Hematopoietic multipotent progenitor cell treated with erythropoietin and hydrocortisone succinate and interleukin-3 and kit ligand, for 8 days (in vitro differentiated cells): ENCODE data around the gene TNS3.
"Not testable (repeated sequence)": the region's sequence is repeated elsewhere in the genome, so short reads cannot be mapped to it uniquely, and the experiment has no call there.

ENCODE experiments used
- DNase-seq: peaks from one replicate; pipeline ENCODE4 v3.0.0-alpha.2; 2015

TNS3 gene

DNA sequence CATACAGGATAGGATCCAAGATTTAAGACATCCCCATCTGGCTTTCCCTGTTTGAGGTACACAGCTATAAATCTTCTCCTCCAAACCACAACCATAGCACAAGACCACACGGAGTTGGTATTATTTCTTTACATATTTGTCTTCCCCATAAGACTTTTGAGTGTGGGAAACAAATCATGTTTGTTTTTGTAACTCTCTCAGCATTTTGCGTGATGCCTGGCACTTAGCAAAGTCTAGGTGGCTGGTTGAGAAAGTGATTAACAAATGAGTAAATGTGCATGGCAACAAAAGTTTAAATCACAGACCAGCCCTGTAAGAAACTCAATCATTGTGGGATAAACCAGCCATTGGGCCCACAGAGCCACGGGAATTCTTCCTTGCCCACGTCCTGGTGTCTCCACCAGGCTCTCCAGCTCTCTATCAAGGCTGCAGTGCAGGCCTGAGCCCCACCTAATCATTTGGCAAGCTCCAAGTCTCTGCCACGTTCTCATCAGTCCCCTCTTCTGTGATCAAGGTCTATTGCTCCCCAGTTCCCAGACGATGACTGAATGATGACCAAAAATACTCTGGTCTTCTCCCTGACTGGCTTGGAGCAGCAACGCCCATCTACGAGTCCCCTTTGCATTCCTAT, 317.8 kb downstream of the TNS3 start:
- DNase-seq: no peak

DNA sequence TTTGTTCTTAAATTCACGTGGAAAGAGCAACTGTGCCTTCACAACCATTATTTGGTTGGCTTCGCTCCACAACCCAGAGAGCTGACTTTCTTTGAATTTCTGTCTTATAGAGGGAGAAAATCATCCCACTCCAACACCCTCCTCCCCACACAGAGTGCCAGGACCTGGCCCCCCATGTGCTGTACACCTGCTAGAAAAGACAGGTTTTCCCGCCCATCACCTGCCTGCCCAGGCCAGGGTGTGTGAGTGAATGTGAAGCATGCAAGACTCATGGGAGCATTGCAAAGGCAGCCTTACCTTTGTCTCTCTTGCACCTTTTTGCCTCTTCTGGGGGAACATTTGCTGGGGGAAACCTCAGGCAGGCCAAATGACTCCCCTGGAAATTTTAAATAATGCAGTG, 319.0 kb downstream of the TNS3 start:
- no peak for DNase-seq

DNA sequence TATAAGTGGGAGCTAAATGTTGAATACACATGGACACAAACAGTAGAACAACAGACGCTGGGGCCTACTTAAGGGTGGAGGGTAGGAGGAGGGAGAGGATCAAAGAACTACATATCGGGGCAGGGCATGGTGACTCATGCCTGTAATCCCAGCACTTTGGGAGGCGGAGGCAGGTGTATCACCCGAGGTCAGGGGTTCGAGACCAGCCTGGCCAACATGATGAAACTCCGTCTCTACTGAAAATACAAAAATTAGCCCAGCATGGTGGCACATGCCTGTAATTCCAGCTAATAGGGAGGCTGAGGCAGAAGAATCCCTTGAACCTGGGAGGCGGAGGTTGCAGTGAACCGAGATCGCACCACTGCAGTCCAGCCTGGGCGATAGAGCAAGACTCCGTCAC, 319.8 kb downstream of the TNS3 start:
- DNase-seq: not testable (repeated sequence)

DNA sequence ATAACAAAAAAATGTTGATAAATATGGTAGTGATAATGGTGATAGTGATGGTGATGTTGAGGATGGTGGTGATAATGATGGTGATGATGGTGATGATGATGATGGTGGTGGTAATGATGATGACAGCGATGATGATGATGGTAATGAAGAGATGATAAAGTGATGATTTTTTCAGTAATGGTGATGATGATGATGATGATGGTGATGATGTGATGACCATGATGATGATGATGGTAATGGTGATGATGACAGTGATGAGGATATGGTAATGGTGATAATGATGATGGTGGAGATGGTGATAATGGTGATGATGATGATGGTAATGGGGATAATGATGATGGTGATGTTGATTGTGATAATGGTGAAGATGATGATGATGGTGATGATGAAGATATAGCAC, 321.6 kb downstream of the TNS3 start:
- no peak for DNase-seq

DNA sequence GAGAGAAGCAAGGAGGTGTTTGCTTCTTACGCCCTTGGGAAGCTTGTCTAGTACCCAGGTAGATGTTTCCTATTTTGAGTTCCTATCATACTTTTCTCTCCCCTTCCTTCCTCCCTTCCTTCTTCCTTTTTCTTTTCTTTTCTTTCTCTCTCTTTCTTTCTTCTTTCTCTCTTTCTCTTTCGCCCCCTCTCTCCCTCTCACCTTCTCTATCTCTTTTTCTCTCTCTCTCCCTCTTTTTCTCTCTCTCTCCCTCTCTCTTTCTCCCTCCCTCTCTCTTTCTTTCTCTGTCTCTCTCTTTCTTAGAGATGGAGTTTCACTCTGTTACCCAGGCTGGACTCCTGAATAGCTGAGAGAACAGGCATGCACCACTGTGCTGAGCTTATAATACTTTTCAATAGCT, 322.2 kb downstream of the TNS3 start:
- DNase-seq: no peak

DNA sequence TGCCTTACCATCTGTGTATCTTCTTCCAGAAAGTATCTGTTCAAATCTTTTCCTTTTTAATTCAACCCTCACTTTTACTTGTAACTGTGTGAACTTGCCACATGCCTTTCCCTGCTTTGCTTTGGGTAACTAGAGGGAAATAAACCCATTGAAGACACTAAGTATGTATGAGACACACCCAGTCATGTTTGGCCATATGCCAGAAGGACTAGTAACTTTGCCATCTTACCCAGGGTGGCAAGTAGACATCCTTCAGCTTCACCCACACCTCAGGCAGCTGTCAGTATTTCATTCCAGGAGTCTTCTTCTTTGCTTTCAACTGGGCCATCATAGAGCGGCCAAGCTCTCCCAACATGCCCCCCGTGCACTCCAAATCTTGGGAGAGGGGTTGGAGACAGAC, 323.1 kb downstream of the TNS3 start:
- DNase-seq: peak; percentile 68

DNA sequence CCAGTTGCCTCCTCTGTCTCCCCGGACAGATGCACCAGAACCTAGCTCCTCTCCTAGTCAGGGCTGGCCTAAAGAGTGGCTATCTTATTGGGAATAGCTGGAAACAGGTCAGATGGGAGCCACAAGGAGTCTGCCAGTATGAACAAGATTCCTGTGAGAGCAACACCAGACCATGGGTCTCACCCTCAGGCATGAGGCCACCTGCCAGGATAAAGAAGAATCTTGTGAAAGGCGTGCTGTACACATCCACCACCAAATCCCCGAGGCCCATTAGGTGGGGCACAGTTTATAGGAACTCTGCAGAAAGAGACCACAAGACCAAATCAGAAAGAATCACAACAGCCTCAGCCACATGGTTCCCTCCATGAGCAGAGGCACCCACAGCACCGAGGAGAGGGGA, 325.9 kb downstream of the TNS3 start:
- DNase-seq: no peak

DNA sequence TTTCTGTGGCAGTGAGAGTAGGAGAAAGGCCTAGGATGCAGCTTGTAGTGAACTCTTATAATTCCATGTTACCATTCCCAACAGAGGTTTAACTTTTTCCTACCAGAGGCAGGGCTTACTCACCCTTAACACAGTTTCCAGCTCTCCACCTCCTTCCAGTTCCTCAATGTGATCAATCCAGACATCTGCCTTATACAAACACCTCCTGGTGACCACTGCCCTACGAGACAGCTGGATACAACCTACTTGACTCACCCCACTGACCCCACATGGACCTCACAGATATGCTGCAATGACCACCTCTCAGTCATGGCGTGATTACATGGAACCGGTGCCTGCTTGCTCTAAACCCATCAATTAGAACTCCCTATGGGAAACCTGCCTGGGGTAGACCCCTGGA, 326.5 kb downstream of the TNS3 start:
- DNase-seq: no peak

DNA sequence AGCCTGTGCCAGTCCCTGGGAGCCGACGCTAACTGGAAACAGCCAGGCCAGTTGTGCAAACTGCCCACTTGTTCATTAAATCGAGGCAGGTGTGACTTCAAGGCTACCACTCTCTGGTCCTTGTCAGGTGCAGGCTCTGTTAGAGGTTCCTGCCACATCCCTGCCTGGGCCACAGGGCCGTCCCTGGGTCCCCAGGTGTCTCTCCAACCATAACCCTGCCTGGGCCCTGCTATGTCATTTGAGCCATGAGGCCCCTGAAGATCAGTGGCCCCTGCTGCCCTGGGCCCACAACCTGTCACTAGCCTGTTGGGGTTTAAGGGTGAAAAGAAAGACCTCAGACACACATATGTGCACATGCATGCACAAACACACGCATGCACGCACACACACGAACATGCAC, 326.9 kb downstream of the TNS3 start:
- DNase-seq: no peak

DNA sequence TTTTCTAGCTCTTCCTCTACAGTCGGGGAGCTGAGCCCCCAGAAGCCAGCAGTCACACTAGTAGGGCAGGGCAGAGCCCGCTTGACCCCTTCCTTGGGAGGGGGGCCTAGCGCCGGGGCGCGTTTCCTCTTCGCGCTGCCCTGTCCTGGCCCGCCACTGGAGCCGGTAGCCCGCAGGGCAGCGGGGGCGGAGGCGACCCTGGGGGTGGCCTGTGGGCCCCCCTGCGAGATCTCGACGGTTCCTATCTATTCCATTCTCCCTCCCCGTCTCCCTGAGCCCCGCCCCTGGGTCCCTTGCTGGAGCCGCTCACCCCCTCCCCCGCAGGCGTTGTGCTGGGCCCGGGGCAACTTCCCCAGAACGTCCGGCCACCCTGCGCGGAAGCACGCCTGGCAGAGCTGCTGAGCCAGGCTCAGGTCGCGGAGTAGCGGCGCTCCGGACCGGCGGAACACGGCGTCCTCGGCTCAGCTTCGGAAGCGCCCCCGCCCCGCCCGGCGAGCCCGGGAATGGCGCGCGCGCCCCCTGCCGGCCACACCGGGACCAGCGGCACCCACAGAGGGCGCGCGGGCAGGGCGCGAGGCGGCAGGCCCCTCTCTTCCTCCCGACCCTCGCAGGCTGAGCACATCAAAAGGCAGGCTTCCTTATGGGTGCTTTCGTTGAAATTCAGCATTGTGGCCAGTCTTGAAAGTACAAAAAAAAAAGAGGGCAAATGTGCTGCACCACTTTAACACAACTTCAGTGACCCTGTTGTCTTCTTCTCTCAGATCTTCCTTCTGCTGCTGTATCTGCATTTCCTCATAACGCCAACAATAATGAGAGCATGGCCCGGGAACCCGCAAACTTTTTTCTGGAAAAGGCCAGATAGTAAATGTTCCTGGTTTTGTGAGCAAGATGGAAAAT, 327.6 kb downstream of the TNS3 start:
- DNase-seq: peak; percentile 43

DNA sequence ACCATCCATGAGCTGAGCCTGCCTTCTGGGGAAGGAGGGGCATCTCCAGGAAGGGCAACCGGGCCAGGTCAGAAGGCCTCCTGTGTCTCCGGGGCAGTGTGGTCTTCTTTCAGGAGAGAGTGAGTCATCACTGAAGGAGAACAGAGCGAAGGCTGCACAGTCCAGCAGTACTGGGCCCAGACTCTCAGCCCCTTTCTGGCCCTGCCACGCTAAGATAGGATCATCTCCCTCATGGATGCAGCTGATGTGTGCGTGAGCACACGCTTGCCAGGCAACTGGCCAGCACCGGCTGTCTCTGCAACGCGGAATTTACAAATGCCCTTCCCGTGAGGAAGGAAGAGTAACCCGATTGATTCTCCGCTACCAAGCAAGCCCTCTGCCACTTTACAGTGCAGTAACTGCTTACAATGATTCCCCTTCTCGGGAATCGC, 328.2 kb downstream of the TNS3 start:
- DNase-seq: peak; percentile 35

DNA sequence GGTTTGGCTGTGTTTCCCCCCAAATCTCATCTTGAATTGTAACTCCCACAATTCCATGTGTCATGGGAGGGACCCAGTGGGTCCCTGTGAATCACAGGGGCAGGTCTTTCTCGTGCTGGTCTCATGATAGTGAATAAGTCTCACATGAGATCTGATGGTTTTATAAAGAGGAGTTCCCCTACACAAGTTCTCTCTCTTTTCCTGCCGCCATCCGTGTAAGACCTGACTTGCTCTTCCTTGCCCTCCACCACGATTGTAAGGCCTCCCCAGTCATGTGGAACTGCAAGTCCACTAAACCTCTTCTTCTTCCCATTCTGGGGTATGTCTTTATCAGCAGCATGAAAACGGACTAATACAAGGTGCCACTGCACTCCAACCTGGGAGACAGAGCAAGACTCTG, 329.2 kb downstream of the TNS3 start:
- no peak for DNase-seq

DNA sequence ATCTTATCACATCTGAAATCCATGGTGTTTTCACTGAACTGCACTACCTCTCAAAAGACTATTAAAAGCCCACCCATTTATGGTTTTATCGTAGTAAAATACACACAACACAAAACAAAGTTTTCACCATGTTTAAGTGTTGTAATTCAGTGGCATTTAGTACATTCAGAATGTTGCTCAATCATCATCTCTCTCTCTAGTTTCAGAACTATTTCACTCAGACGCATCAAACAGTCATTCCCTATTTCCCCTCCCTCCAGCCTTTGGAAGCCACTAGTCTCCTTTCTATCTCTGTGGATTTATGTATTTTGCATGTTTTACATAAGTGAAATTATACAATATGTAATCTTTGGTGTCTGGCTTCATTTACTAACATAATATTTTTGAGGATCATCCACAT, 332.6 kb downstream of the TNS3 start:
- no peak for DNase-seq

DNA sequence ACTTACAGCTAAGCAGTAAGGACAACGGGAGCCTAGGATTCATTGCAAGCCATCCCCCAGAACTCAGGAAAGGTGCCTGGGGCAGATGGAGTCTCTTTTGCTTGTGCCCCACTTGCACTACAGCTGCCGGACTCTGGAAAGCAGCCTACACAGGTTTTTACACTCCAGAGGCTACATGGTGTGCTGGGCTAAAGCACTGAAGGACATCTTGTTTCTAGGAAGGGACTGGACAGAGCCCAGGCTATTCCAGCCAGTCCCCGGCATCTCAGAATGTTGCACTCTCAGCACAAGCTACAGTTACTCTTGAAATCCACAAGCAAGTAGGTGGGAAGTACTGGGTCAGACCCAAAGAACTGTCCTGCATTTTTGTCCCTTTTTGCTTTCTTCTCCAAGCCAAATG, 333.1 kb downstream of the TNS3 start:
- no peak for DNase-seq

DNA sequence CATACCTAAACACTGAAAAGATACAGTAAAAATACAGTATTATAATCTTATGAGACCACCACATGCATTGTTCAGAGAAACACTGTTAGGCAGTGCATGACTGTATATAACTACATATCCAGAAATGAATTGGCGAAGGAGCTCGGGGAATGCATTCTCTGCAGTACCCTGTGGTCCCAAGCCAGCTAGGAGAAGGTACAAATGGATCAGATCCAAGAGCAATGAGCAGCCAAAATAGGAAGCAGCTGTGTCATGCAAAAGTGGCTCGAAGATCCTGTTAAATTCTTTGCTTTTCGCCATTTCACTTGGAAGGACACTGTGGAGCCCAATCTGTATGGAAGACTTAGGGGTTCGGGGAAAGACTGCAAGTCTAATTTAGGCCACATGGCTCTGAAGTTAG, 334.8 kb downstream of the TNS3 start:
- DNase-seq: no peak

DNA sequence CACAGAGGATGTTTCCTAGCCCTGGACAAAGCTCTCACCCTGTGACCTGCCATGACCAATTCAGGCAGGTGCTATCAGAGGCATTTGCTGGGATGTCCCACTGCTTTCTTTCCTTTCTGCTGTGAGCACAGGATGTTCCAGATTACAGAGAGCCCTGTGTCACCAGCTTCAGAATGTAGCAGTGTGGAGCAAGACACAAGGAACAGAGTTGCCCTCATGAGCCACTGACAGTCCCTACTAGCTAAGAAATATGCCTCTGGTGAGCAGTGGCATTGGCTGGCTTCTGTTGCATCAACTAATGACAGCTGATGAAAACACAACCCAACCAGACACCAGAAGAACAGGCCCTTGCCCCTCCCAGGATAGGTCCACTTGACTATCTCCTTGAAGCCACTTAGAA, 337.2 kb downstream of the TNS3 start:
- no peak for DNase-seq

DNA sequence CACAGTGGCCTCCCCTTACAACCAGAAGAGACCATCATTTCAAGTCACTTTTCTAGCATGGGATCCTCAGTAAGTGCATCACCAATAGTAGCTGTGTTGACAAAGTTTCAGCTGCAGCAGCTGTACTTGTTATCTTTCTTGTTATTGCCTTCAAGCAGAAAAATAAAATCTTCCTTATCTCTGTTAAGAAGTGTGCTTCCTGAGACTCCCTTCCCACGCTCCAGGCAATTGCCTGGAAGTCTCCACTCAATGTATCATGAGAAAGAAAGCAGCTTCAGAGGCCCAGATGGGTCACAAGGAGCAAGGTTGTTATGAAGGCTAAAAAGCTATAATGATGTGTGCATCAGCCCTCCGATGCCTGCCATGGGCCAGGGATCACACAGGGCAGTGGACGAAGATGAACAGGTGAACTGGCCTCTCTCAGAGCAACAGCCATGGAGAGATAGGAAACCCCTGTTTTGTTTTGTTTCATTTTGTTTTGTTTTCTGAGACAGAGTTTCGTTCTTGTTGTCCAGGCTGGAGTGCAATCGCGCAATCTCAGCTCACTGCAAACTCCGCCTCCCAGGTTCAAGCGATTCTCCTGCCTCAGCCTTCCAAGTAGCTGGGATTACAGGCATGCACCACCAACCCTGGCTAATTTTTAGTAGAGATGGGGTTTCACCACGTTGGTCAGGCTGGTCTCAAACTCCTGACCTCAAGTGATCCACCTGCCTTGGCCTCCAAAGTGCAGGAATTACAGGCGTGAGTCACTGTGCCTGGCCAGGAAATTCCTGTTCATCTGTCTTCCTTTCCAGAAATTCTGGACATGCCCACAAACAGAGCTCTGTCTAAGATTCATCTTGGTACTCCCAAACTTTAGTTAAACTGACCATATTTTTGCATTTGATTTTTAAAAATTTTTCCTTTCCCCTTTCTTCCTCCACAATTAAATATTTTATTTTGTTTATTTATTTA, 340.5 kb downstream of the TNS3 start:
- DNase-seq: no peak

DNA sequence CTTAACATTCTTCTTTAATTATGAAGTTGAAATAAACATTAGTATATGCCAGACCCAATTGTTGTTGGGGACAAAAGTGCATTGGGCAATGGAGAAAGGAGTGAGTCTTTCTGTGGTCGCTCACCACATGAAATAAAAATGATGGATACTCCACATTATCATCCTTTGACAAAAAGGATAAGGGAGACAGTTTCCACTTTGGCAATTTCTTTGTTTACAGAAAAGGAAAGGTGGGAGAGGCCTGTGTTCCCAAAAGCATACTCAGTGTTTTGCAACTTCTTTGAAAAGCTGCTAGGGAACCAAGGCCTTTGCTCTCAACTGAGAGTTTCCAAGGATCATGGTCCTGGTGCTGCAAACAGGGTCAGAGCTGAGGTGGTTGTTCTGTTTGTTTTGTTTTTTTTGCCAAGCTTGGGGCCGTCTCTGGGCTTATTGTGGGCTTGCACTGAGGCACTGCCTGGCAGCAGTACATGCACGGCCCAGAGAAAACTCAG, 341.9 kb downstream of the TNS3 start:
- DNase-seq: no peak

DNA sequence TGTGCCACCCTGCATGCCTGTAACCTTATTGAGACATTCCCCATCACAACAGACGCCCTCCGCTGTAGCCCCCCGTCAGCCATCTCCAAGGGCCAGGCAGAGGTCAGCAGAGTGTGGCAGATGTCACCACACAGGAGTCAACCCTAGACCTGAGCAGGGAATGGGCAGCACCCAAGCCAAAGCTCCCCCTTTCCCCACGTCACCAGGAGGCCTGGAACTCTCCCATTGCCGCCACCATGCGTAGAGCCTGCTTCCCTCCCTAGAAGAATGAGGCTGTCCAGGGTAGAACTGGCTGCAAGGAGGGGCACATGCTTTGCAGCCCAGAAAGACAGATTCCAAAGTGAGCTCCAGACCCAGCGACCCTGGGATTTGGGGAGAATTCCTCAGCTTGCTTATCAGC, 342.9 kb downstream of the TNS3 start:
- no peak for DNase-seq

DNA sequence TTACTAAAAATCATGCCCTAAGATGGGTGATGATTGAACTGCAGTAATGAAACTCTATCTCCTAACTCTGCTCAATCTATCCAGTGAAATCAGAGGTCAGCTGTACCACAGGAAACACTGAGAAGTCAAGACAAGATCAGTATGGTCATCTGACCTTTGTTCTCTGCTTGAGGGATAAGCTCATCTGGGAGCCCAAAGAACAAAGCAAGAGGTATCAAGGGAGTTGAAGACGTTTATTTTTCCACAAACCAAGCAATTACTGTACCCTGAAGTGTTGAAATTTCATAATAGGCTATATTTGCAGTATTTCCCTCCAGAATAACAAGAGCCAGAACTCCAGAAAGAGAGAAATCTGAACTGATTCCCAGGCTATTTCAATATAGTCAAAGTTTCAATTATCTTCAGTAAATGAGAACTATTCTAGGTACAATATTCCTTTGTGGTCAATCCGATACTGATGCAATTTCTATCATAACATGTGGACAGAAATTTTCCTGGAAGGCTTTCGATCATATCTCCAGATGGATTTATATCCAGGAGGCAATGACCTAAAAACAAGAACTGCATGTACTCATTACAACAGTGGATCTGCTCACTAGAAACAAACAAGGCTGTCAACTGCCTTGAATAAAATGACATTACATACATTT, 345.3 kb downstream of the TNS3 start:
- no peak for DNase-seq

DNA sequence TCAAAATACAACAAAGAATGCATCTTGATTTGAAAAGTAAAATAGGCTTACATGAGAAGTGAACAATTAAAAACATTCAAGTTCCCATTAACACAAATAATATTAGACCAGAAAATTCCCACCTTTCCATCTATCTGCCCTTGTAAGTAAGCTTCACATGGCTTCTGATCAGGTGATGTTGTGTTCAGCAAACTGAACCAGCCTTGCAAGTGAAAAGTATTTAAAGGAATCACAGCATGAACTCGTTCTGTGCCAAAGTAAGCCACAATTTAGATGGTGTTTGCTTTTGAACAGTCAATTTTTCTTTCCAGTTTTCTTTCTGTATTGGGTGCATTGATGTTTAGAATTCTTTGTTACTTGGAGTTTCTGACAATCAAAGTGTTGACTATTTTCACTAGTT, 347.9 kb downstream of the TNS3 start:
- no peak for DNase-seq

DNA sequence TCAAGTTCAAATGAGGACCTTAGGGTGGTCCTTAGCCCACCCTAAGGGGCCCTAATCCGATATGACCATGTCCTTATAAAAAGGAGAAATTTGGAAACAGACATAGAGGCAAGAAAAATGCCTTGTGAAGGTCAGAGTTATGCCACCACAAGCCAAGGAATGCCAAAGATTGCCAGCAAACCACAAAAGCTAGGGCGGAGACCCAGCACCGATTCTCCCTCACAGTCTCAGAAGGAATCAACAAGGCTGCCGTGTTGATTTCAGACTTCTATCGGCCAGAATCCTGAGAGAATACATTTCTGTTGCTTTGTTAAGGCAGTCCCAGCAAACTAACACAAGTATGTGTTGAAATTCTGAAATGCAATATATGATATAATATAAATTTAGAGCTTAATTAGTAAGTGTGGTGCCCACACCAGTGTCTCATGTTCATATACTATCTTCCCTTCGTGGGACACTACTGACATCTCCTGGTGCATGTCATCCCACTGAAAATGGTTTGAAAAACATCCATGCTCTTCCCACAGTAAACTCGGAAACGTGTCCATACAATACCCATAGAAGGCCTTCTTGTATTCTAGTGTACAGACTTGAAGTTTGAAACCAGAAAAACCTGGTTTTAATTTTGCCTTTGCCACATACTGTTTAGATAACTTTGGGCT, 349.0 kb downstream of the TNS3 start:
- no peak for DNase-seq
